ENCODE measurements around the gene ZNF319.

DNA sequence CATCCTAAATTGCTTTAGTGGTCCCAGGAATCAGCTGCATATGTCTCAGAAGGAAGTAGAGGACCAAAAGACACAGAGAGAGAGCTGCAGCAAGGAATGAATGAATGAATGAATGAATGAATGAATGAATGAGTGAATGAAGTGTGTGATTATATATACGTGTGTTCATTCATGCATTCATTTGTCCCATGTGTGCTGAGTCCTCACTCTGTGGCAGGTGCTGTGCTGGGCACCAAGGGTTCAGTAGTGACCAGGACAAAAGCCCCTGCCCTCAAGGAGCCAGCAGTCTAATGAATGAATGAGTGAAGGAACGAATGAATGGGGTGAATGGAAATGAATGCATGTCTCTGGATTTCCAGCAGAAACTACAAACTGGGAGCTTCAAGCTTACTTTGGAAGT, 38.9 kb downstream of the ZNF319 start:
- TF ChIP-seq, protein P1, sequence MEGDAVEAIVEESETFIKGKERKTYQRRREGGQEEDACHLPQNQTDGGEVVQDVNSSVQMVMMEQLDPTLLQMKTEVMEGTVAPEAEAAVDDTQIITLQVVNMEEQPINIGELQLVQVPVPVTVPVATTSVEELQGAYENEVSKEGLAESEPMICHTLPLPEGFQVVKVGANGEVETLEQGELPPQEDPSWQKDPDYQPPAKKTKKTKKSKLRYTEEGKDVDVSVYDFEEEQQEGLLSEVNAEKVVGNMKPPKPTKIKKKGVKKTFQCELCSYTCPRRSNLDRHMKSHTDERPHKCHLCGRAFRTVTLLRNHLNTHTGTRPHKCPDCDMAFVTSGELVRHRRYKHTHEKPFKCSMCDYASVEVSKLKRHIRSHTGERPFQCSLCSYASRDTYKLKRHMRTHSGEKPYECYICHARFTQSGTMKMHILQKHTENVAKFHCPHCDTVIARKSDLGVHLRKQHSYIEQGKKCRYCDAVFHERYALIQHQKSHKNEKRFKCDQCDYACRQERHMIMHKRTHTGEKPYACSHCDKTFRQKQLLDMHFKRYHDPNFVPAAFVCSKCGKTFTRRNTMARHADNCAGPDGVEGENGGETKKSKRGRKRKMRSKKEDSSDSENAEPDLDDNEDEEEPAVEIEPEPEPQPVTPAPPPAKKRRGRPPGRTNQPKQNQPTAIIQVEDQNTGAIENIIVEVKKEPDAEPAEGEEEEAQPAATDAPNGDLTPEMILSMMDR (IDR thresholded peaks at IDR 0.05), result no peak
- no peak for TF ChIP-seq EP300 (IDR thresholded peaks at IDR 0.05)

All from suprapubic skin (tissue), 3 donors.